Esophagus squamous epithelium (tissue), 5 donors: ENCODE data around the gene EFHC1. TPM values are rescaled to one million over a fixed set of nuclear protein-coding genes. Genes with fewer than 3 reads are reported as not detected.

Experiments
- DNase-seq: peaks from one replicate; lab custom pipeline; 2025; lab: John Stamatoyannopoulos, UW
- H3K27ac ChIP-seq, 4 donors: fragments of 200-600 bp; sonication (generic); one replicate each; pipeline ENCODE4 v1.5.1; 2016 to 2019; ENCODE audit warnings: mild to moderate bottlenecking in 1 of 4
- H3K27me3 ChIP-seq, 4 donors: fragments of 200-600 bp; sonication (generic); 1 replicate in 3 of 4; 2 replicates in 1 of 4; pipeline versions ENCODE4 v1.5.1 to v1.6.0; 2017 to 2021; ENCODE audit warnings: antibody characterized with exemption in 1 of 4
- H3K36me3 ChIP-seq, 3 donors: fragments of 200-600 bp; sonication (generic); one replicate each; pipeline ENCODE4 v1.5.1; 2016 to 2019
- H3K4me1 ChIP-seq, 3 donors: fragments of 200-600 bp; sonication (generic); one replicate each; pipeline ENCODE4 v1.5.1; 2017 to 2019
- H3K4me3 ChIP-seq, 4 donors: fragments of 200-600 bp; sonication (generic); 1 replicate in 3 of 4; 2 replicates in 1 of 4; pipeline ENCODE4 v1.5.1; 2016 to 2019; ENCODE audit warnings: mild to moderate bottlenecking in 2 of 4, moderate library complexity in 1 of 4
- H3K9me3 ChIP-seq, 3 donors: fragments of 200-600 bp; sonication (generic); one replicate each; pipeline ENCODE4 v1.5.1; 2016 to 2019
- CTCF ChIP-seq, 6 experiments: fragments of 450-650 bp in 4 of 6; fragments of 200-600 bp in 2 of 6; sonication (generic) in 2 of 6; IDR thresholded peaks; one replicate each; pipeline ENCODE4 v1.5.1; 2016 to 2019; ENCODE audit warnings: antibody characterized with exemption in 6 of 6, mild to moderate bottlenecking in 4 of 6, moderate library complexity in 4 of 6
- POLR2A ChIP-seq, 4 donors: fragments of 450-650 bp; IDR thresholded peaks; one replicate each; pipeline ENCODE4 v1.6.1; 2017; ENCODE audit warnings: antibody characterized with exemption in 4 of 4, mild to moderate bottlenecking in 4 of 4, moderate library complexity in 3 of 4
- WGBS, 2 donors: methylation state at CpG; one replicate each; pipeline ENCODE4 v1.1.5; 2018; 5-methylcytosine and 5-hydroxymethylcytosine counted together
- intact Hi-C: fragments of 100-400 bp; cut with DNase I; formaldehyde crosslinking; loops from one replicate; pipeline ENCODE4 v1.15.0; 2022
- total RNA-seq, 4 donors: library from RNA; depleted of rRNA; stranded (reverse); fragments of >200 nt; gene quantifications; one replicate each; pipeline ENCODE4 v1.1.0, GENCODE V29; 2016
- donor health status: DM: yes; HTN: yes; CAD: no.

Gene EFHC1
- total RNA-seq, 4 donors from 2014 or later, result 4.0 to 17.5 (median 9.9) TPM

GRCh38 chr6:52505726-52506409 lies 85.7 kb downstream of the EFHC1 start:
- intact Hi-C loops, result no loop called here
- Histone ChIP-seq H3K27me3 (peaks cover 0 to 38% (median 0%) of the 10 kb centered on the region in 4 donors), H3K27ac (no peak overlapping the region), H3K36me3 (peaks cover 6 to 64% (median 7%) of the 10 kb centered on the region in 3 donors), H3K9me3 (no peaks in the 10 kb centered on the region), H3K4me1 (peaks cover 19 to 39% (median 24%) of the 10 kb centered on the region in 3 donors), H3K4me3 (no peak overlapping the region)
- TF ChIP-seq POLR2A (IDR thresholded peaks at IDR 0.05) (no peak), CTCF (IDR thresholded peaks at IDR 0.05) (no peak)
- no peak for DNase-seq
- 84% methylated on average over 16 of the region's 16 CpGs for WGBS, 2 donors

DNA sequence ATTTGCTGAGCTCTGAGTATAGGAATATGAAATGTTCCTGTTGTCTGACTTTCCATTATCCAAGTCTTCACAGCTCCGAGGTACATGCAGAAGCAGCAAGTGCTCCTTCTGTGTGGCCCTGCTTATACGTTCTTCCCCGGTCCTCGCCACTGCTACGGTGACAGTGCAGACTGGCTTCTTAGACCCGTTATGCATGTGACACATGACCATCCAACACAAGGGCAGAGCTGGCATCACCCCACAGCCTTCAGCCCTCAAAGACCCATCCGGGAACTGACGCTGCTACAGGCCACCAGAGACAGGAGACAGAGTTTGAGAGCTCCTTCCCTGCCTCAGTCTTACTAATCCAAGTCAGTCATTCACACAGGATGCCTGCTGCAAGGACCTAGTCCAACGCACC lies 86.3 kb downstream of the EFHC1 start:
- 68 to 90% methylated on average over 6 to 7 of the region's 9 CpGs for WGBS, 2 donors
- H3K4me1 ChIP-seq, result peaks cover 19 to 44% (median 28%) of the 10 kb centered on the region in 3 donors
- no peak overlapping the region for H3K4me3 ChIP-seq
- DNase-seq, result no peak
- TF ChIP-seq POLR2A (IDR thresholded peaks at IDR 0.05) (no peak), CTCF (IDR thresholded peaks at IDR 0.05) (no peak)
- H3K27me3 ChIP-seq, result peaks cover 0 to 32% (median 0%) of the 10 kb centered on the region in 4 donors
- peaks cover 6 to 64% (median 7%) of the 10 kb centered on the region in 3 donors for H3K36me3 ChIP-seq
- H3K27ac ChIP-seq, result no peak overlapping the region
- intact Hi-C loops, result no loop called here
- no peaks in the 10 kb centered on the region for H3K9me3 ChIP-seq

- Histone ChIP-seq H3K4me3 (no peak overlapping the region), H3K36me3 (peaks cover 6 to 52% (median 7%) of the 10 kb centered on the region in 3 donors), H3K27ac (peak overlapping the region in 2 of 4 donors; percentile 2 to 25), H3K4me1 (peaks cover 19 to 56% (median 39%) of the 10 kb centered on the region in 3 donors), H3K27me3 (peaks cover 0 to 20% (median 0%) of the 10 kb centered on the region in 4 donors), H3K9me3 (no peaks in the 10 kb centered on the region)
- WGBS, 2 donors, result 85 to 91% methylated on average over 2 to 3 of the region's 3 CpGs
- TF ChIP-seq POLR2A (IDR thresholded peaks at IDR 0.05), result no peak
- no peak for TF ChIP-seq CTCF (IDR thresholded peaks at IDR 0.05)
- no peak for DNase-seq
- intact Hi-C loops, result no loop called here
Measured at GRCh38 chr6:52507557-52508260, 87.6 kb downstream of the EFHC1 start.

- Histone ChIP-seq H3K36me3 (peaks cover 6 to 46% (median 7%) of the 10 kb centered on the region in 3 donors), H3K27me3 (peaks cover 0 to 16% (median 0%) of the 10 kb centered on the region in 4 donors), H3K4me1 (peaks cover 15 to 56% (median 40%) of the 10 kb centered on the region in 3 donors), H3K4me3 (no peak overlapping the region), H3K9me3 (no peaks in the 10 kb centered on the region), H3K27ac (peak overlapping the region in 2 of 4 donors; percentile 2 to 25)
- intact Hi-C loops, result no loop called here
- no peak for DNase-seq
- TF ChIP-seq POLR2A (IDR thresholded peaks at IDR 0.05), result no peak
- TF ChIP-seq CTCF (IDR thresholded peaks at IDR 0.05), result no peak
- WGBS, 2 donors, result 94 to 96% methylated on average over 5 of the region's 5 CpGs
Measured at GRCh38 chr6:52508261-52508739, 88.2 kb downstream of the EFHC1 start.
